Natural killer cell (primary cell): ENCODE measurements around the gene STRBP. TPM values are rescaled to one million over a fixed set of nuclear protein-coding genes. Genes with fewer than 3 reads are reported as not detected.

Experiments used
- ATAC-seq, 3 donors: fragments of 150-1000 bp in 2 of 3; fragments of 200-7000 bp in 1 of 3; cut with Tn5 transposase; 1 replicate in 1 of 3; 2 replicates in 2 of 3; pipeline ENCODE4 v1.10.0; 2021; ENCODE audit warnings: mild to moderate bottlenecking in 2 of 3, moderate library complexity in 2 of 3
- DNase-seq, 2 donors: peaks; one replicate each; pipeline versions ENCODE4 v3.0.0 to v3.0.0-alpha.2; 2013 to 2021; ENCODE audit warnings: mixed read lengths in 1 of 2
- H3K27ac ChIP-seq: one replicate; pipeline ENCODE4 v1.5.1; 2013; ENCODE audit warnings: mild to moderate bottlenecking, low read length
- H3K27me3 ChIP-seq: one replicate; pipeline ENCODE4 v1.6.1; 2013; ENCODE audit warnings: low read length; ENCODE audit not compliant: control insufficient read depth, insufficient read depth
- H3K36me3 ChIP-seq: one replicate; pipeline ENCODE4 v1.6.1; 2013; ENCODE audit warnings: low read length; ENCODE audit not compliant: control insufficient read depth, insufficient read depth
- H3K4me1 ChIP-seq: one replicate; pipeline ENCODE4 v1.6.1; 2013; ENCODE audit warnings: low read length; ENCODE audit not compliant: control insufficient read depth, insufficient read depth
- H3K4me3 ChIP-seq: one replicate; pipeline ENCODE4 v1.5.1; 2013; ENCODE audit warnings: low read length
- H3K9me3 ChIP-seq: one replicate; pipeline ENCODE4 v1.6.1; 2013; ENCODE audit warnings: low read length; ENCODE audit not compliant: control insufficient read depth, insufficient read depth
- H3K27ac Mint-ChIP-seq, 2 donors: one replicate each; pipeline ENCODE4 v1.8.0; 2022; ENCODE audit warnings: mild to moderate bottlenecking in 2 of 2, mixed read lengths in 2 of 2, moderate library complexity in 1 of 2
- H3K27me3 Mint-ChIP-seq, 2 donors: one replicate each; pipeline ENCODE4 v1.8.0; 2022; ENCODE audit warnings: low read depth in 2 of 2, mixed read lengths in 2 of 2
- H3K36me3 Mint-ChIP-seq: one replicate; pipeline ENCODE4 v1.8.0; 2022; ENCODE audit warnings: mixed read lengths
- H3K4me1 Mint-ChIP-seq, 2 donors: one replicate each; pipeline ENCODE4 v1.8.0; 2022; ENCODE audit warnings: mixed read lengths in 2 of 2
- H3K4me3 Mint-ChIP-seq: one replicate; pipeline ENCODE4 v1.8.0; 2022; ENCODE audit warnings: mild to moderate bottlenecking, moderate library complexity, mixed read lengths
- H3K9me3 Mint-ChIP-seq, 2 donors: one replicate each; pipeline ENCODE4 v1.8.0; 2022; ENCODE audit warnings: mixed read lengths in 2 of 2
- WGBS: methylation state at CpG from one replicate; pipeline ENCODE4 v1.1.7; 2013; ENCODE audit warnings: missing lambda C conversion rate; ENCODE audit not compliant: insufficient coverage; 5-methylcytosine and 5-hydroxymethylcytosine counted together
- intact Hi-C: fragments of 100-400 bp; cut with micrococcal nuclease; formaldehyde crosslinking; loops from one replicate; pipeline ENCODE4 v1.14.2; 2022
- total RNA-seq, 4 donors: library from RNA; stranded (reverse); fragments of 120-200 nt in 1 of 4; gene quantifications; one replicate each; pipeline versions ENCODE4 v1.2.3 to v1.2.4, GENCODE V29; 2013 to 2022
- TF ChIP-seq, protein P1 (sequence below): fragments of 200-600 bp; IDR thresholded peaks from one replicate; pipeline ENCODE4 v1.8.0; 2022; ENCODE audit warnings: antibody characterized with exemption

The STRBP gene
- total RNA-seq, 3 donors from 2014 or later (not counting 1 experiment from before 2014, with no cell fraction given) = 6.0 to 8.3 (median 7.9) TPM

DNA sequence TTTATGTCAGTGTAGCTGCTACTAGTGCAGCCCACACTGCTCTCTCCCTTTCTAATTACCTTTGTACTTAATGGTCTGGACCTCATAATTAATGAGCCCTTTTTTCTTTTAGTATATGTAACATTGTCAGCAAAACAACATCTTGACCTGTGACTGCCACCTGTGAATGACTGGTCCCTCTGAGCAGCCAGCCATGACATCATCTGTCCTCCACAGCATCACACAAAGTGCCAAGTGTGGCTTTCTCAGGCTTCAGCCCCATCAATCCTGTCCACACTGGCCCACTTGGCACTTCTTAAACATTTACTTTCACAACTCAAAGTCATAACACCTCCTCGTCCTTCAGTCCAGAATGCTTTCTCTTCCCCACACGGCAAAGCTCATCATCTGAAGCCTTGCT lies 130.2 kb downstream of the STRBP start:
- DNase-seq (no peak), ATAC-seq (no peak)
- H3K27ac Mint-ChIP-seq = no peak overlapping the region
- intact Hi-C loops = no loop called here
- H3K4me3 ChIP-seq = no peak overlapping the region
- no peaks in the 10 kb centered on the region for H3K27me3 ChIP-seq
- H3K4me3 Mint-ChIP-seq = no peak overlapping the region
- H3K4me1 Mint-ChIP-seq = no peaks in the 10 kb centered on the region
- 88% methylated on average over 2 of the region's 2 CpGs for WGBS
- H3K36me3 Mint-ChIP-seq = no peaks in the 10 kb centered on the region
- TF ChIP-seq, protein P1, sequence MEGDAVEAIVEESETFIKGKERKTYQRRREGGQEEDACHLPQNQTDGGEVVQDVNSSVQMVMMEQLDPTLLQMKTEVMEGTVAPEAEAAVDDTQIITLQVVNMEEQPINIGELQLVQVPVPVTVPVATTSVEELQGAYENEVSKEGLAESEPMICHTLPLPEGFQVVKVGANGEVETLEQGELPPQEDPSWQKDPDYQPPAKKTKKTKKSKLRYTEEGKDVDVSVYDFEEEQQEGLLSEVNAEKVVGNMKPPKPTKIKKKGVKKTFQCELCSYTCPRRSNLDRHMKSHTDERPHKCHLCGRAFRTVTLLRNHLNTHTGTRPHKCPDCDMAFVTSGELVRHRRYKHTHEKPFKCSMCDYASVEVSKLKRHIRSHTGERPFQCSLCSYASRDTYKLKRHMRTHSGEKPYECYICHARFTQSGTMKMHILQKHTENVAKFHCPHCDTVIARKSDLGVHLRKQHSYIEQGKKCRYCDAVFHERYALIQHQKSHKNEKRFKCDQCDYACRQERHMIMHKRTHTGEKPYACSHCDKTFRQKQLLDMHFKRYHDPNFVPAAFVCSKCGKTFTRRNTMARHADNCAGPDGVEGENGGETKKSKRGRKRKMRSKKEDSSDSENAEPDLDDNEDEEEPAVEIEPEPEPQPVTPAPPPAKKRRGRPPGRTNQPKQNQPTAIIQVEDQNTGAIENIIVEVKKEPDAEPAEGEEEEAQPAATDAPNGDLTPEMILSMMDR = no peak
- no peaks in the 10 kb centered on the region for H3K4me1 ChIP-seq
- no peaks in the 10 kb centered on the region for H3K9me3 ChIP-seq
- no peaks in the 10 kb centered on the region for H3K27me3 Mint-ChIP-seq
- peaks cover 14% of the 10 kb centered on the region for H3K36me3 ChIP-seq
- no peak overlapping the region for H3K27ac ChIP-seq
- H3K9me3 Mint-ChIP-seq = no peaks in the 10 kb centered on the region

DNA sequence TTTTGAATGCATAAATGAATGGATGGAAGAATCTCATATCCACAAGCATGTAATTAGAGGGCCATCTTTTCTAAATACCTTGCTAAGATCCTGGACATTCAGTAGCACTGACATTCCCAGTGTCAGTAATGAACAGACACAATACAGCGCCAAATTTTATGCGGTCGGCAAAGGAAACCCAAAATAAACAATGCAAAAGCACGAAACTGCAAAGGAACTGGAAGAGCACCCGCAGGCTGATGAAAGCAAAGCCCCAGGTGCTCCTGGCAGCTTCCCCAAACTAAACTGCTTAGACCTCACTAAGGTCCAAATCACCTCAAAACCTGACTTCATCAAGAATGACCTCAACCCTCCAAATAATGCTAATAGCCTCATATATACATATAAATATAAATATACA lies 133.0 kb downstream of the STRBP start:
- no peak for DNase-seq
- TF ChIP-seq, protein P1 = no peak
- Mint-ChIP-seq H3K9me3 (no peaks in the 10 kb centered on the region), H3K4me3 (no peak overlapping the region), H3K4me1 (no peaks in the 10 kb centered on the region), H3K36me3 (no peaks in the 10 kb centered on the region), H3K27ac (no peak overlapping the region), H3K27me3 (no peaks in the 10 kb centered on the region)
- 96% methylated on average over 5 of the region's 5 CpGs for WGBS
- no peaks in the 10 kb centered on the region for H3K27me3 ChIP-seq
- H3K4me1 ChIP-seq = no peaks in the 10 kb centered on the region
- no peaks in the 10 kb centered on the region for H3K9me3 ChIP-seq
- intact Hi-C loops = no loop called here
- H3K36me3 ChIP-seq = peaks cover 20% of the 10 kb centered on the region
- no peak overlapping the region for H3K27ac ChIP-seq
- H3K4me3 ChIP-seq = no peak overlapping the region
- no peak for ATAC-seq

DNA sequence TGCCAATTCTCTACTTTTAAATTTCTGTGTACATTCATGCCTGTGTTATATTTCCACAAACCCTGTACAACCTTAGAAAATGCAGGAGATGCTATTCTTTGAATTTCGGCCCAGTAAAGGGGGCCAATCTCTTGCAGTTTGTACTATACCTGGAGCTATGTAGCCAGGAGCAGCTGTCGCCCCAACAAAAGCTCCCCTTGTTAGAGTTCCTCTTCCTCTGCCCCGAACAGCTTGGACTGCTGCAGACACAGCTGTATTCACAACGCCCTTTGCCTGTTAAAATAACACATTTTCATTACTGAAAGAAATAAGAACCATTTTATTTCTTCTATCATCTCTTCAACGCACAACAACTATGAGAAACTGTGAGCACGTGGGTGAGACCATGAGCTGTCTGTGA lies 135.7 kb downstream of the STRBP start:
- no peaks in the 10 kb centered on the region for H3K4me1 ChIP-seq
- Mint-ChIP-seq H3K4me3 (no peak overlapping the region), H3K36me3 (no peaks in the 10 kb centered on the region), H3K27ac (no peak overlapping the region), H3K4me1 (no peaks in the 10 kb centered on the region), H3K9me3 (no peaks in the 10 kb centered on the region), H3K27me3 (no peaks in the 10 kb centered on the region)
- intact Hi-C loops = no loop called here
- TF ChIP-seq, protein P1 = no peak
- H3K27ac ChIP-seq = no peak overlapping the region
- no peak overlapping the region for H3K4me3 ChIP-seq
- ATAC-seq = no peak
- 87% methylated on average over 6 of the region's 6 CpGs for WGBS
- DNase-seq = no peak
- H3K9me3 ChIP-seq = no peaks in the 10 kb centered on the region
- no peaks in the 10 kb centered on the region for H3K27me3 ChIP-seq
- peaks cover 16% of the 10 kb centered on the region for H3K36me3 ChIP-seq

DNA sequence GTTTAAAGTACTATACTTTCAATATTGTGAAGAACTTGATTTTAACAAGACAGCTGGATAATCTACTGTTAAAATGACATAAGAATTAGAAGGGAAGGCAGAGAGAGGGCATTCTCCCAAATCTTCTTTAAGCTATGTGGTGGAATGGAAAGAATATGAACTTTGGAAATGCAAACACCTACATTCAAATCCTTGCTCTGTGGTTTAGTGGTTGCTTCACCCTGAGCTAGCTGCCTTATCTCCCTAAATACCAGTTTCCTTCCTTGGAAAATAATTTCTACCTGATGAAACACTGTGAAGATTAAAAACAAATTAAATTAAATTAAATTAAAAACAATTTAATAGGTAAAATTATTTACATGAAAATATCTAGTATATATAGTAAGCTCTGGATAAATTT lies 136.4 kb downstream of the STRBP start:
- H3K27me3 Mint-ChIP-seq = no peaks in the 10 kb centered on the region
- H3K27ac Mint-ChIP-seq = no peak overlapping the region
- no peaks in the 10 kb centered on the region for H3K4me1 ChIP-seq
- intact Hi-C loops = no loop called here
- H3K9me3 ChIP-seq = no peaks in the 10 kb centered on the region
- no peak overlapping the region for H3K4me3 ChIP-seq
- DNase-seq (no peak), ATAC-seq (no peak)
- H3K27me3 ChIP-seq = no peaks in the 10 kb centered on the region
- no peak overlapping the region for H3K4me3 Mint-ChIP-seq
- H3K9me3 Mint-ChIP-seq = no peaks in the 10 kb centered on the region
- H3K36me3 Mint-ChIP-seq = no peaks in the 10 kb centered on the region
- TF ChIP-seq, protein P1 = no peak
- no peak overlapping the region for H3K27ac ChIP-seq
- H3K4me1 Mint-ChIP-seq = no peaks in the 10 kb centered on the region
- peaks cover 16% of the 10 kb centered on the region for H3K36me3 ChIP-seq
